GM19395 (cell line): Measurements from ENCODE around the gene UBALD1.

Source experiments
- ATAC-seq: cut with Tn5 transposase; IDR thresholded peaks from one replicate; pipeline ENCODE4 v1.9.1; 2021; ENCODE audit warnings: mild to moderate bottlenecking, moderate library complexity; ENCODE audit not compliant: unreplicated experiment

Gene UBALD1

GRCh38 chr16:4646773-4647643 is 32.3 kb upstream of the UBALD1 start:
- no peak for ATAC-seq

DNA sequence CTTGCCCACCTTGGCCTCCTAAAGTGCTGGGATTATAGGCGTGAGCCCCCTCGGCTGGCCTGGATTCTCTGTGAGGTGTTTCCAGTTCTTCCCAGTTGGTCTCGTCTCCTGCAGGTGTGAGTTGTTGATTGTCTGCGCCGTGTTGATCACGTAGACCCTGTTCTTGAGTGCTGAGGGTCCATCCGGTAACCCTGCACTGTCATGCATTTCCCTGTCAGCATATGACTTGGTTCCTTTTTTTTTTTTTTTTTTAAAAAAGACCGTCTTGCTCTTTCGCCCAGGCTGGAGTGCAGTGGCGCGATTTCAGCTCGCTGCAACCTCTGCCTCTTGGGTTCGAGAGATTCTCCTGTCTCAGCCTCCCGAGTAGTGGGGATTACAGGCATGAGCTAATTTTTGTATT is 27.2 kb upstream of the UBALD1 start:
- ATAC-seq = no peak

GRCh38 chr16:4641306-4641687 is 26.6 kb upstream of the UBALD1 start:
- no peak for ATAC-seq

DNA sequence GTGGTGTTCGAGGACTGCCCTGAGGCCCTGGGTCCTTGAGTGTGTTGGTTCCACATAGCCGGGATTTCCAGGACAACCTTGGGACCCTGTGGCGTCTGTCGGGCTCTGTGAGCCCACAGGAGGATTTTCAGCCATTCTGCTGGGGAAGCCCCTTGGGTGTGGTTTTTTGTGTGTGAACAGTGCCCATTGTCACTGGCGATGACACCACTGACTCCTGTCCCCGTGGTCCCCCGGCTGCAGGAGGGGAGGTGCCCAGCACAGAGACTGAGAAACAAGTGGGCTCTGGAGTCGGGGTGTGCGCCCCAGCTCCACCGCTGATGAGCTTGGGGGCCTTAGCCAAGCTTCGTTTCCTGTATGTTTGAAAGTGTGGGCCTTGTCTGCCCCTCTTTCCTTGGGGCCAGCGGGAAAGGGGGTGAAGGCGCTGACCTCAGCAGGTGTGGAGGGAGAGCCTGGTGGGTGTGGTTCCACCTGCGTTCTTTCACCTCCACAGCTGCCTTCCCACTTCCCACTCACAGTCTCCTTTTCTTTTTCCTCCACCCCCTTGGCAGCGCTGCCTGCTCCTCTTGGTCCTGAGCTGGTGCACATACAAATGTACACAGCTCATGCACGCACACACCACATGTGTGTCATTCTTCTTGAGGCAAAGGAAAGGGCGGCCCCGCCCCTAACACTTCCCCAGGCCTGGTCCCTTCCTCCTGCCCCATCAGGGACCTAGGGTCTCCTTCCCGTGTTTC is 26.1 kb upstream of the UBALD1 start:
- no peak for ATAC-seq

- no peak for ATAC-seq
These were observed 25.3 kb upstream of the UBALD1 start for GRCh38 chr16:4639899-4640509.

DNA sequence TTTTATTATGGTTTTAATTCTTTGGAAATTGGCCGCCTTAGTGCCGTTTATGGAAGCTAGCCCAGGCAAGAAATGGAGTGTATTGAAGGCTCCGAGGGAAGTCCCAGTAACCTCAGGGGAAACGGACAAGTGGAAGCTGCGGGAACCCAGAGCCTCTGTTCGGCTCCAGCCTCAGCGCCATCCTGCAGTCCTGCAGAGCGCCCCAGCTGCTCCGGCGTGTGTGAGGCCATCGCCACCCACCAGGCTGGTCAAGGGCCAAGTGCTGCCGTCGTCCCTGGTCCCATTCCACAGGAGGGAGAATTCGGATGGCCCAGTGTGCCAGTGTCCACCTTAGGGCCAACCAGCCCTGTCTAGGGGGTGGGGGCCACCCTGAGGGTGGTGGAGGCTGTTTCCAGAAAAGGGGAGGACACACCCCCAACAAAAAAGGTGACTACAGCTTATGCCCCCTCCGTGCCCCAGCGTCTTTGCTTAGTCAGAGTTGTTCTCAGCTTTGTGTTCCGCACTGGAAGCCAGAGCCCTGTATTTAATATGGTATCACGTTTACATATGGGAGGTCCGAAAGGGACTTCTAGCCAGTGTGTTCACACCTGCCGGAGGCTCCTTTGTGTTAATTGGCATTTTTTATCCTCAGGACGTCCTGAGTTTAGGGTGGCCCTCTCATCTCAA is 22.9 kb upstream of the UBALD1 start:
- no peak for ATAC-seq

DNA sequence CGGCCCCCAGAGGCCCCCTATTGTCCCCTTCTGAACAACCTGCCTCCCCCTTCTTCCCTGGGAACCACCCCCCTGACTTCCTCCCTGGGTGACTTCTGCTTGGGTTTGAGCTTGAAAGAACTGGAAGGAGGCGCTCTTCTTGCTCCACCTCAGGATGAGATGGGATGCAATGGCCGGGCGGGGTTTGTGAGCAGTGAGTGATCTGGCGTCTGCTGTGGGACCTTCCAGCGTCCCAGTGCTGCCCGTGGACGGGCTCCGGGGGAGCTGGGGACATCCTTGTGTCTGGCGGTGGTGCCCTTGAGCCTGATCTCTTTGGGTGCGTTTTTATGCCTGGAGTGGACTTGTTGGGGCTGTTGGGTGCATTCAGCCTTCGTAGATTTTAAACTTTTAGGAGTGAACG is 21.5 kb upstream of the UBALD1 start:
- no peak for ATAC-seq

- no peak for ATAC-seq
These were observed 20.1 kb upstream of the UBALD1 start for GRCh38 chr16:4634768-4635167.

GRCh38 chr16:4633910-4634635 is 19.4 kb upstream of the UBALD1 start:
- no peak for ATAC-seq

DNA sequence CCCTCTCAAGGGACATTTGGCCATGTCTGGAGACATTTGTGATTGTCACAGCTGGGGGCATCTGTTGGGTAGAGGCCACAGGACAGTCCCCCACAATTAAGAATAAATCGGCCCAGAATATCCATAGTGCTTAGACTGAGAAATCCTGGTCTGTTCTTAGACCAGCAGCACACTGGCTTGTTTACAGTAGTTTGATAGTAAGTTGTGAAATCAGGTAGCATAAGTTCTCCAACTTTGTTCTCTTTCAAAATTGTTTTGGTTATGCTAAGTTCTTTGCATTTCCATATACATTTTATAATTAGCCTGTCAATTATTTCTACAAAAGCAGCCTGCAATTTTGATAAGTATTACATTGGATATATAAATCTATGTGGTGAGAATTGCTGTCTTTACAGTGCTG is 16.8 kb upstream of the UBALD1 start:
- ATAC-seq = no peak

GRCh38 chr16:4628283-4628682 is 13.6 kb upstream of the UBALD1 start:
- ATAC-seq = no peak

DNA sequence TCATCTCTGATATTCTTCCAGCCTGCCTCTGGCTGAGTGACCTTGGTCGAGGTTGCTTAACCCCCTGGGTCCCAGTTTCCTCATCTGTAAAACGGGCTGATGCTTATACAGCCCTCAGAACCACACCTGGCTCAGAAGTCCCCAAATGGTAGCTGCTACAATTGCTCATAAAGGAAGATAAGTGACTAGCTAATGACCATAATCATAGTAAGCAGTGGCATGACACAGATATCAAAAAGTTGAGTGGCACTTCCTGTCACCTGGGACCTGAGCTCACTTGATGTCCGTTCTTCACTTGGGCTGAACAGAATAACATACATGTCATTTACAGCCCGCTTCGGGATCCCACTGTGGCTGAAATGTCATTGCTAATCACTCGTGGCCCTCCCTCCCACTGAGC is 11.7 kb upstream of the UBALD1 start:
- no peak for ATAC-seq

GRCh38 chr16:4625560-4626159 is 11.0 kb upstream of the UBALD1 start:
- no peak for ATAC-seq

GRCh38 chr16:4624827-4625559 is 10.3 kb upstream of the UBALD1 start:
- ATAC-seq = peak; percentile 66

DNA sequence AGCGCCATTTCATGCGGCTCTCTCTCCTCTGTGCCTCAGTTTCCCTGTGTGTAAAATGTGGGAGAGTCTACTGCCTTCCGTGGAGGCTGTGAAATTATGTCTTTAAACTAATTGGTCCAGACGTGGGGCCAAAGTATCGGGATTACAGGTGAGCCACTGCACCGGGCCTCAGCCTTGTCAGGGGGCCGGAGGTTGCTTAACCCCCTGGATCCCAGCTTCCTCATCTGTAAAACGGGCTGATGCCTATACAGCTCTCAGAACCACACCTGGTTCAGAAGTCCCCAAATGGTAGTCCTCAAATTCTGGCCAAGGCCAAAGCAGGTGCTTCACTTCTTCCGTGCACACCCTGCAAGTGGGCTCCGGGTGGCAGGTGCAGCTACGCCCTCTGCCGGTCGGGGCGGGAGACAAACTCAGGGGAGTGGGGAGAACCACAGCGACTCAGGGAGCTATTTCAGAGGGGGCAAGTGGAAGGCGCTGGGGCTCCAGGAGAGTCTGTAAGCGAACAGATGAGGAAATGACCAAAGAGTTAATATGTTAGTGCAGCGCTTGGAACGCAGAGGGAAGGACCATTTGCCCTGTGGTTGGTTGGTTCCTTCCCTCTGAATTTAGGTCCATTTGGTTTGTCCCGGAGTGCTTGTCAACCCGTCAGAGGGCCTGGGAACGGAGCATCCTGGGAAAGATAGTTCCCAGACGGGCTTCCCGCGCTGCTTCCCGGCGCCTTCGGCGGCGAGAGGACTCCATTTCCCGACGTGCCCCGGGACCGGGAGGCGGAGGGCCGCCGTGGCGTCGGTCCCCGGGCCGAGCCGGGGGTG is 9.5 kb upstream of the UBALD1 start, which contains the start of gene MGRN1:
TSS of gene MGRN1 (plus strand) at position 812 of the 812 bp plus-strand sequence. CDS start 135 bp downstream, outside the sequence.
- peak; percentile 78 for ATAC-seq

DNA sequence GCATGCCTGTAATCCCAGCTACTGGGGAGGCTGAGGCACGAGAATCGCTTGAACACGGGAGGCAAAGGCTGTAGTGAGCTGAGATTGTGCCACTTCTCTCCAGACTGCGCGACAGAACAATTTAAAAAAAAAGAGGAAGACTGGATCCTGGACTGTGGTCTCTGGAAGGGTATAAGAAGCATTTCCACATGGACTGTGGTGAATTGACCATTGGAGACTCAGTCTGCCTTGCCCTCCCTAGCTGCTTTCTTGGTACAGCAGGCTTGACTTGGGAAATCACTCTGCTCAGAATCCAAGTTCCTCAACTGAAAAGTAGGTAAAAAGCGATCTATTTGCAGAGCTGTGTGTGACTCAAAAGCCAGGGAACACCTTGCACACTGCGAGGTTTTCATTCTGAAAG is 8.9 kb upstream of the UBALD1 start:
- ATAC-seq = no peak

GRCh38 chr16:4618645-4619418 is 4.1 kb upstream of the UBALD1 start:
- no peak for ATAC-seq

DNA sequence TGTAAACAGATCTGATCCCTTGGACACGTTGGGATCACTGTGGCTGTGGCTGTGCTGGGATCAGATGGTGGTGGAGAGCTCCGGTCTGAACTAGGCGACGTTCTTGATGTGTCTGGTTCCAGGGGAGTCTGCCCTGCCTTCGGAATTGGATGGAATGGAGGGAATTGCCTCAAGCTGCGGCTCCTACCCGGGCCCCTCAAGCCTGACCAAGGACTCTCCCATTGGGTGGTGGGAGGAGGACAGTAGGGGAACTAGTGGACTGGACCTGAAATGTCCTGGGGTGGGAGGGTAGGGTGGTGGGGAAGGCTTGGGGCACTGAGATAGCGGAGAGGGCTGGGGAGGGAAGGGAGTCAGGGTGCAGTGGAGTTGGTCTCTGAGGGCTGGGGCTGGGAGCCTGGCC is 3.2 kb upstream of the UBALD1 start:
- no peak for ATAC-seq
